Esophagus squamous epithelium (tissue), 5 donors: Measurements from ENCODE around the gene AP1G1. TPM values are rescaled to one million over a fixed set of nuclear protein-coding genes. Genes with fewer than 3 reads are reported as not detected.

ENCODE experiments used
- DNase-seq: peaks from one replicate; lab custom pipeline; 2025; lab: John Stamatoyannopoulos, UW
- H3K27ac ChIP-seq, 4 donors: fragments of 200-600 bp; sonication (generic); one replicate each; pipeline ENCODE4 v1.5.1; 2016 to 2019; ENCODE audit warnings: mild to moderate bottlenecking in 1 of 4
- H3K27me3 ChIP-seq, 4 donors: fragments of 200-600 bp; sonication (generic); 1 replicate in 3 of 4; 2 replicates in 1 of 4; pipeline versions ENCODE4 v1.5.1 to v1.6.0; 2017 to 2021; ENCODE audit warnings: antibody characterized with exemption in 1 of 4
- H3K36me3 ChIP-seq, 3 donors: fragments of 200-600 bp; sonication (generic); one replicate each; pipeline ENCODE4 v1.5.1; 2016 to 2019
- H3K4me1 ChIP-seq, 3 donors: fragments of 200-600 bp; sonication (generic); one replicate each; pipeline ENCODE4 v1.5.1; 2017 to 2019
- H3K4me3 ChIP-seq, 4 donors: fragments of 200-600 bp; sonication (generic); 1 replicate in 3 of 4; 2 replicates in 1 of 4; pipeline ENCODE4 v1.5.1; 2016 to 2019; ENCODE audit warnings: mild to moderate bottlenecking in 2 of 4, moderate library complexity in 1 of 4
- H3K9me3 ChIP-seq, 3 donors: fragments of 200-600 bp; sonication (generic); one replicate each; pipeline ENCODE4 v1.5.1; 2016 to 2019
- POLR2A ChIP-seq, 4 donors: fragments of 450-650 bp; IDR thresholded peaks; one replicate each; pipeline ENCODE4 v1.6.1; 2017; ENCODE audit warnings: antibody characterized with exemption in 4 of 4, mild to moderate bottlenecking in 4 of 4, moderate library complexity in 3 of 4
- WGBS, 2 donors: methylation state at CpG; one replicate each; pipeline ENCODE4 v1.1.5; 2018; 5-methylcytosine and 5-hydroxymethylcytosine counted together
- intact Hi-C: fragments of 100-400 bp; cut with DNase I; formaldehyde crosslinking; loops from one replicate; pipeline ENCODE4 v1.15.0; 2022
- total RNA-seq, 4 donors: library from RNA; depleted of rRNA; stranded (reverse); fragments of >200 nt; gene quantifications; one replicate each; pipeline ENCODE4 v1.1.0, GENCODE V29; 2016
- TF ChIP-seq, protein P1 (sequence below), 6 experiments: fragments of 450-650 bp in 4 of 6; fragments of 200-600 bp in 2 of 6; sonication (generic) in 2 of 6; IDR thresholded peaks; one replicate each; pipeline ENCODE4 v1.5.1; 2016 to 2019; ENCODE audit warnings: antibody characterized with exemption in 6 of 6, mild to moderate bottlenecking in 4 of 6, moderate library complexity in 4 of 6
- donor health status: DM: yes; HTN: yes; CAD: no.

AP1G1 gene
- total RNA-seq, 4 donors from 2014 or later, result 51.7 to 90.1 (median 68.6) TPM

DNA sequence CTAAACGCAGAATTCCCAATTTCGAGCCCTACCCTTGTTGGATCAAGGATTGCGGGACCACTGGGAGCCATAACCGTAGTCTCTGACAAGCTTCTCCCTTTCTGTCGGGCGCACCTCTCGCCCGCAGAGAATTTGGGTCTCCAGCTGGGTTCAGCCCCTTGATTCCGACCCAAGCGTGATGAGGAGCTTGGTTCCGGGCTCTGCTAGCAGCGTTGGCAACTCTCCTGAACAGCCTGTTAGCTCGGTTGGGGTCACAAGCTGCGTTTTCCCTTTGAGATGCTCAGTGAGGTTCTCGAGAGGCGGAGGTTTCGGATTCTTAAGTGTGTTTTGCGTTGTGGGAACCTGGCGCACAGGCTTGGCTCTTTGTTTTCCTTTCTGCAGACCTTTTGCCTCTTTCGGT lies 37.8 kb upstream of the AP1G1 start:
- no peak for DNase-seq
- peak overlapping the region; percentile 90 to 98 (median 94) for H3K27ac ChIP-seq
- WGBS, 2 donors, result 0 to 4% methylated on average over 6 to 19 of the region's 20 CpGs
- H3K27me3 ChIP-seq, result no peaks in the 10 kb centered on the region
- peak overlapping the region; percentile 78 to 99 (median 84) for H3K4me3 ChIP-seq
- intact Hi-C loops, result no loop called here
- TF ChIP-seq, protein P1, sequence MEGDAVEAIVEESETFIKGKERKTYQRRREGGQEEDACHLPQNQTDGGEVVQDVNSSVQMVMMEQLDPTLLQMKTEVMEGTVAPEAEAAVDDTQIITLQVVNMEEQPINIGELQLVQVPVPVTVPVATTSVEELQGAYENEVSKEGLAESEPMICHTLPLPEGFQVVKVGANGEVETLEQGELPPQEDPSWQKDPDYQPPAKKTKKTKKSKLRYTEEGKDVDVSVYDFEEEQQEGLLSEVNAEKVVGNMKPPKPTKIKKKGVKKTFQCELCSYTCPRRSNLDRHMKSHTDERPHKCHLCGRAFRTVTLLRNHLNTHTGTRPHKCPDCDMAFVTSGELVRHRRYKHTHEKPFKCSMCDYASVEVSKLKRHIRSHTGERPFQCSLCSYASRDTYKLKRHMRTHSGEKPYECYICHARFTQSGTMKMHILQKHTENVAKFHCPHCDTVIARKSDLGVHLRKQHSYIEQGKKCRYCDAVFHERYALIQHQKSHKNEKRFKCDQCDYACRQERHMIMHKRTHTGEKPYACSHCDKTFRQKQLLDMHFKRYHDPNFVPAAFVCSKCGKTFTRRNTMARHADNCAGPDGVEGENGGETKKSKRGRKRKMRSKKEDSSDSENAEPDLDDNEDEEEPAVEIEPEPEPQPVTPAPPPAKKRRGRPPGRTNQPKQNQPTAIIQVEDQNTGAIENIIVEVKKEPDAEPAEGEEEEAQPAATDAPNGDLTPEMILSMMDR (IDR thresholded peaks at IDR 0.05), result no peak
- no peak for TF ChIP-seq POLR2A (IDR thresholded peaks at IDR 0.05)
- H3K4me1 ChIP-seq, result peaks cover 0 to 23% (median 13%) of the 10 kb centered on the region in 3 donors
- H3K9me3 ChIP-seq, result no peaks in the 10 kb centered on the region
- peaks cover 11 to 39% (median 21%) of the 10 kb centered on the region in 3 donors for H3K36me3 ChIP-seq

DNA sequence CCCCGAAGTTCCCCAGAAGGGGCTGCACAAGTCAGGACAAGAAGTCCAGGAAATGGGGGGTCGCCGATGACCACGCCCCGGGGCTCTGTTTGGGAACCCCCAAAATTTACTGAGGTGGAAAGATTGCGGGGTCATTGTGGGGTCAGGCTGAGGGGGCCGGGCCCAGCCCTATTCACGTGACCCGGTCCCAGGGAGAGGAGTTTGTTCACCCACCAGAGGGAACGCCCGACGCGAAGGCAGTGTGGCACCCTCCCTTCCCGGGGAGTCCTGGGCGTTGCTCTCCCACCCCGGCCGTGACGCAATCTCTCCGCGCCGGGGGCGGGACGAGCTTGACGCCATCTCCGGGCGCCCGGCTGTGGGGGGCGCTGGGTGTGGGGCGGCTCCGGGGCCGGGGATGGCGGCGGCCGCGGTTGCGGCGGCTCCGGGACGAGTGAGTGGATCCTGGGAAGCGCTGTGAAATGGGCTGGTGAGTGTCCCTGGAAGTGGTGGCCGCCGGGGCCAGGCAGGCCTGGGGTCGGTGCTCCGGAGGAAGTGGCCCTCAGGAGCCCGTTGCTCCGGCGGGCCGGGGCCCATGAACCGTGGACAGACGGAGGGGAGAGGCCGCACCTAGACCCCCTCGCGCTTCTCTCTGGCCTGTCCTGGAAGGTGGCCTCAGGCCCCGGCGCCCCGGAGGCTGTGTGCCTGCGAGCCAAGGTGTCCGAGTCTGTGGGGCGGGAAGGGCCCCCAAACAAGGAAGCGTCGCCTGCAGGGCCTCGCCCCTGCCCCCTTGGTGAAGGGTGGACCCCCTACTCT lies 37.2 kb upstream of the AP1G1 start, which contains the start of gene ATXN1L:
ATXN1L (plus strand) TSS at position 338 of the 792 bp plus-strand sequence. CDS start 3,765 bp downstream, outside the sequence.
- 0% methylated on average over 2 to 5 of the region's 62 CpGs for WGBS, 2 donors
- peak; percentile 60 for DNase-seq
- Histone ChIP-seq H3K27ac (peak within 1 kb of the TSS; percentile 90 to 98 (median 94)), H3K36me3 (peaks cover 8 to 33% (median 16%) of the 10 kb centered on the region in 3 donors), H3K9me3 (no peaks in the 10 kb centered on the region), H3K27me3 (no peaks in the 10 kb centered on the region), H3K4me1 (peaks cover 0 to 23% (median 13%) of the 10 kb centered on the region in 3 donors), H3K4me3 (peak within 1 kb of the TSS; percentile 78 to 99 (median 84))
- intact Hi-C loops, result no loop called here
- peak in 3 of 4 donors; percentile 81 to 93 (median 88) for TF ChIP-seq POLR2A (IDR thresholded peaks at IDR 0.05)
- TF ChIP-seq, protein P1 (IDR thresholded peaks at IDR 0.05), result peak in 3 of 6 experiments; percentile 6 to 30 (median 28)

DNA sequence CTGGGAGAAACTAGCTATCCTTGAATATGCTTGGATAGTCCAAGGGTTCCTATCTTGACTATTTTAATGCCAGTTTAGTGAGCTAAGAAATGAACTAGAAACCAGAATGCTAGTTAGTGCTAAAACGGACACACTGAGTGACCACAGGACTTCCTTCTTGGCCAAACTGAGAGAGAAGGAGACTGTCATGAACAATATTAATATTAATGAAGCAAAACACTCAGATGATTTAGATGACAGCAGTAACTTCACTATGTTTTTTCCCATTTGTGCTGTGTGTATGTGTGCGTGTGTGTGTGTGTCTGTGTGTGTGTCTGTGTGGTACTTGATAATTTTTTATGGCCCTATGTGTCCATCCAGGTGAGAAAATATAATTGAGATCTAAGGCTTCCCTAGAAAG lies 34.9 kb upstream of the AP1G1 start:
- Histone ChIP-seq H3K36me3 (peaks cover 0 to 11% (median 0%) of the 10 kb centered on the region in 3 donors), H3K9me3 (no peaks in the 10 kb centered on the region), H3K27me3 (no peaks in the 10 kb centered on the region), H3K4me3 (no peak overlapping the region), H3K27ac (peak overlapping the region in 2 of 4 donors; percentile 16 to 48), H3K4me1 (peaks cover 0 to 23% (median 13%) of the 10 kb centered on the region in 3 donors)
- no peak for TF ChIP-seq POLR2A (IDR thresholded peaks at IDR 0.05)
- TF ChIP-seq, protein P1 (IDR thresholded peaks at IDR 0.05), result no peak
- intact Hi-C loops, result no loop called here
- no peak for DNase-seq
- 73 to 77% methylated on average over 2 of the region's 2 CpGs for WGBS, 2 donors

DNA sequence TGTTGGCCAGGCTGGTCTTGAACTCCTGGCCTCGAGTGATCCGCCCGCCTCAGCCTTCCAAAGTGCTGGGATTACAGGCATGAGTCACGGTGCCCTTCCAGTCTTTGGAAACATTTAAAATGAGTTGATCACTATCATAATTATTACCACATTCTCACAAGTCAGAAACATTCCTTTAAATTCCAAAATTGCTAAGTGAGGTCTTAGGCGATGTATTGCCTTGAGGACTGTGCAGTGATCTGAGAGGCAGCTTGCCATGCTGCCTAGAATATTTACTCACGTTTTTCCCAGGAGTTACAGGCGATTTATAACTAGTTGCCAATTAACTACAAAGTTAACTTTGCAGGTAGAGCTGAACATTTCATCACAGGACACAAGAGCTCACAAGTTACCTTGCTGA lies 31.4 kb upstream of the AP1G1 start:
- H3K4me3 ChIP-seq, result no peak overlapping the region
- no peak for TF ChIP-seq POLR2A (IDR thresholded peaks at IDR 0.05)
- TF ChIP-seq, protein P1 (IDR thresholded peaks at IDR 0.05), result no peak
- DNase-seq, result no peak
- H3K4me1 ChIP-seq, result peaks cover 0 to 2% (median 0%) of the 10 kb centered on the region in 3 donors
- WGBS, 2 donors, result 66 to 67% methylated on average over 7 of the region's 7 CpGs
- no peaks in the 10 kb centered on the region for H3K27me3 ChIP-seq
- H3K27ac ChIP-seq, result no peak overlapping the region
- intact Hi-C loops, result no loop called here
- no peaks in the 10 kb centered on the region for H3K9me3 ChIP-seq
- no peaks in the 10 kb centered on the region for H3K36me3 ChIP-seq

DNA sequence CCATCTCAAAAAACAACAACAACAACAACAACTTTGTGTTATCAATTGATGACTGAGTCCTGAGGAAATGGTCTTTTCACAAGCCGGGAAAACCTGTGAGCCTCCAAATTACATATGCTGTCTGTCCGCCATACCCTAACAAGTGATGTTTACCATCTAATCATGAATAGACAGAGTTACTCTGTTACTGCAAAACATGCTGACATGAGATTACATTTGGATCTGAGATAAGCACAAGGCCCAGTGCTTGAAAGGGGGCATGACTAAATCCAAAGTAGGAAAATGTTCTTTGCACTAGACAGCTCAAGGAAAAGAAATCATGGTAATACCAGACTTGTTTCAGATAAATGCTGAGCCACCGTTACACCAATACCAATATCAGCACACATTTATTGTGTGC lies 28.5 kb upstream of the AP1G1 start:
- intact Hi-C loops, result no loop called here
- no peaks in the 10 kb centered on the region for H3K4me1 ChIP-seq
- no peaks in the 10 kb centered on the region for H3K36me3 ChIP-seq
- H3K9me3 ChIP-seq, result no peaks in the 10 kb centered on the region
- TF ChIP-seq POLR2A (IDR thresholded peaks at IDR 0.05), result no peak
- TF ChIP-seq, protein P1 (IDR thresholded peaks at IDR 0.05), result no peak
- no peak overlapping the region for H3K27ac ChIP-seq
- WGBS, 2 donors, result 86 to 97% methylated on average over 3 of the region's 3 CpGs
- H3K4me3 ChIP-seq, result no peak overlapping the region
- no peak for DNase-seq
- H3K27me3 ChIP-seq, result no peaks in the 10 kb centered on the region
